ENCODE results near the gene MEG3.

Gene MEG3

DNA sequence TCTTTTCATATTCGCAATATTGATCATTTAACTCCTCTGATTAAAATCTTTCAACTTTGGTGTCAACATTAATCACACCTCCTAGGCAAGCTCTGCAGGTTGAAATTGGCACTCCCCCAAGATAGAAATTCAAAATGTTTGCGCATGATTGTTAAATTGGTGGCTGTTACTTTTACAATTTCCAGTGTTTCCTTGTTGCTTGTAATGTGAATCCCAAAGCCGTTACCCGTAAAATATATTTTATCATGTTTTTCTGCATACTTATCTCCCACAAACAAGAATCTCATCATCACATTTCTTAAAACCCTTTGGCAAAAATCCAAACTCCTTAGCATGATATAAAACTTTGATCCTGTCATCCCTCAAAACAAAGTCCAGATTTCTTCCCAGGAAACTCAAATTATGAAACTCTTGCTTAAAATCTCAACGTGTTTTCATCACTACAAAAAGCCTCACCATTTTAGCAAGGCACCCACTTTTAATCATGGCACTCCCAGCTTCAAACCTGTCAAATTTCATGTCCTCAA is 62.9 kb downstream of the MEG3 start:
- Histone ChIP-seq H3K4me3 (no peak overlapping the region), H3K27ac (no peak overlapping the region)

DNA sequence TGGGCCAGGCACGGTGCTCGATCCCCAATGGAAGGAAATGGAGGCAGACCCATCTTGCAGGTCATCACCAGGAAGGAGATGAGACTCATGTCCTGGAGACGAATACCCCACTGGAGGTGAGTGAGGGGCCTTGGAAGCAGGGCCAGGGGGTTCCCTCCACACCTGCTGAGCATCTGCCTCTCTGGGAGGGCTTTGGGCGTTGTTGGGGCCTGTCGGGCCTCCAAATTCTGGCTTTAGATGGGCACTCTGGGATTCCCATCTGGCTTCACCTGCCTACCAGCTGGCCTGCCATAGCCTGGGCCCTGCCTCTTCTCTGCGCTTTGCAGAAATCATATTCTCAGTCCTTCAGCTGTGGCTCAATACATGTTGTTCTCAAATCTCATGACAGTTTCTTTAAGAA is 63.7 kb downstream of the MEG3 start:
- H3K4me3 ChIP-seq = no peak overlapping the region
- peak overlapping the region in 1 of 21 experiments; percentile 30 for H3K27ac ChIP-seq

DNA sequence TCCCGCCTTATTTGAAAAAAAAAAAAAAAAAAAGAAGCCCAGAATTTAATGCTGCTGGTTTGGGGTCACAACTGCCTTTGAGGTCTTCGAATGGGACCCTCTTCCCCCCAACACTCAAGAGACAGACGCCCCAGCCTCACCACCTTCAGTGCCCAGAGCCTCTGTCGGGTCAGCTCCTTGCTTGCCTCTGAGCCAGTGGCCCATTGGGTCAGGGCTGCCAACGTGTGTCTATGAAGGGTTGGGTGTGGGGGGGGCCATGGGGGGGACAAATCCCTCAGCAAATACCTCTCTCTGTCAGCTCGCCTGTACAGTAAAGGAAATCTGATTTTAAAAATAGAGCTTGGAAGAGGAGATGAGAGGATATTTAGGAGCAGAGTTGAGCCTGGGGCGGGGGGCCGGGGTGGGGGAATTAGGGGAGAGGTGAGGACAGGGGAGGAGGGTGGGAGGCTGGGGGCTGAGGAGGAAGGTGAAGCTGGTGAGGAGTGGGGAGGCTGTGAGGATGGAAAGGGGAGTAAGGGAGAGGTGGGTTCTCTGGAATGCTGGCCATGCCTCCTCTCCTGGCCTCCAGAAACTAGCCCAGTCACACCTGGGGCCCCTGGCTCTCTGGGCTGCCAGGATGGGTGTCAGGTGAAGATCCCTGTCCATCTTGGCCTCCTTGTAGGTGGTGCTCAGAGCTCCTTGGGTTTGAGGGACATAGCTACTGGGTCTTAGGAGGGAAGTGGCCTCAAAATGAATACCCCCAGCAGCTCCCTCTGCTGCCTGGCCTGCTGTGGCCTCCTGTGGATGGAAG is 64.3 kb downstream of the MEG3 start:
- no peak overlapping the region for H3K27ac ChIP-seq
- no peak overlapping the region for H3K4me3 ChIP-seq

DNA sequence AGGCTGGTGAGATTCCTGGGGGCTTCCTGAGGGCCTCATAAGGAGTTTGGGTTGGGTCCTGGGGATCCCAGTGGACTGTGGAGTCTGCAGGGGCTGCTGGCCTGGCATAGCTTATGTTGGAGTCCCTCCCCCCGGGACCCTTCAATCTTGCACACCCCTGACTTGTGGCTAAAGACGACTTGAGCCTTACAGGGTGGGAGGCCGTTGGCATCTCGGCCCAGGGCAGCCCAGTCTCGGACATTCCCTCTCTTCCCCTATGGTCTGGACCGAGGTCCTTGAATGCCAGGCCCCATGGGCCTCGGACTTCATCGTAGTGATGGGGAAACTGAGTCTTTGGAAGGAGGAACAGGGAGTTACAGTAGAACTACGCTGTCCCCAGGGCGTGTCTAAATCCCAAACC is 65.1 kb downstream of the MEG3 start:
- H3K27ac ChIP-seq = no peak overlapping the region
- no peak overlapping the region for H3K4me3 ChIP-seq

DNA sequence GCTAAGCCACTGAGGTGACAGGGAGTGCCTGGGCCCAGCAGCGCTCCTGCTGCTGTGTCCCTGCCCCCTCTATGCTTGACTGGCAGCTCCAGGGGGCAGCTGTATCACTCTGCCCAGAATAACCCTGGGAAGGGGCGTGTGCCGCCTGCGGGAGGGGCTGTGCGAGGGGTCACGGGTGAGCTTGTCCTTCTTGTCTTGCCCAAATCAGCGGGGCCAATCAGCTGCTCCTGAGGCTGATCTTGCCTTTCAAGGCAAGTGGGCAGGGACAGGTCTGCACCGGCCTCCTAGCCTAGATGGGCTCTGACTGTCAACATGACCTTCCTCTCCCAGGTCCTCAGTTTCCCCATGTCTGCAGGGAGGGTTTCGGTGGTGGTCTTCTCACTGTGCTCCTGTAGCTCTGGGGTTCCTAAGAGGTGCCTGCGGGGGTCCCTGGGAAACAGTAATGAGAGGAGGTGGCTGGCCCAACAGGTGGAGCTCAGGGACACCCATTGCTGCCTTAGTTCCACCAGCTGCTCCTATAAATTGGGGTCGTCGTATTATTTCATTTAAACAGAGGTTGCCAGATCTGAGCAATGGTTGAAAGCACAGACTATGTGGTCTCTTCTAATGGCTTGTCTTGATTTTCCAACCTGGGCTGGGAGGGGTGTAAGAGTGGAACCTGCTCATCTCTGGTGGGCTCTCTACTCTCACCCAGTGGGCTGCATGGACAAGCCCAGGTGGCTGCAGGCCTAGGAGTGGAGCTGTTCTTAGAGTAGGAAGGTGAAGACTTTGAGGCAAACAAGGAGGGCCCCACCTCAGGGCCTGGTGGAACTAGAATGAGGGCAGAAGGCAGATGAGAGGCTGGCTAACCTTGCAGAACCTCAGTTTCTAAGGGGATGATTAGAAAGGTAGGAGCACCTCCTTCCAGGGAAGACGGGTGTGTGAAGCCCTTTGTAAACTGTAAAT is 65.9 kb downstream of the MEG3 start:
- Histone ChIP-seq H3K4me3 (no peak overlapping the region), H3K27ac (no peak overlapping the region)

DNA sequence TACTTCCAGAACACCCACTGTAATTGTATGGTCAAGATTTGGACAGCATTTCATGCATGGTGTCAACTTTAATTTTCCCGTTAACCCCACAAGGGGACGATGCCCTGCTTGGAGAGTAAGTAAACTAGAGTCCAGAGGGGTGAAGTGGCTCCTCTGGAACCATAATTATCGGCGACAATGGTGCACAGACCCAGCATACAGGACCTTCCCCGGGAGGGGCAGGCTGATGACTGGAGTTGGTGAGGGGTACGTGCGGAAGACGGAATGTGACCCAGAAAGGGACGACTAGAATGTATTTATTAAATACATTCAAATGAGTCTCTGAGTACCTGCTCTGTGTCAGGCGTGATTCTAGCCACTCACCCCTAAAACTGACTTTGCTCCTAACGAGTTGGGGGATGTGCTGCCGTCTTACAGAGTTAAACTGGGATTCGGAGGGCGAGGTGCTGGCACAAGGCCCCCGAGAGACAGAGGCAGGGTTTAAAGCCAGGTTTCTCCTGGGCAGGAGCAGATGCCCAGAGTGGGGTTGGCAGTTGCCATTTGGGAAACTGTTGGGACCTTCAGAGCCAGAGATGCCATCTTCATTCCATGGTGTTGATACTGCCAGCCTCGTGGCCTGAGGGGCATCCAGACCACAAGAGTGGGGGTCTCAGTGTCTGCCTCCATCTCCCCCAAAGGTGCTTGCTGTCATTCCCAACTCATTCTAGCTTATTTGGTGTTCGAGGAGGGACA is 66.7 kb downstream of the MEG3 start:
- H3K4me3 ChIP-seq = no peak overlapping the region
- no peak overlapping the region for H3K27ac ChIP-seq

DNA sequence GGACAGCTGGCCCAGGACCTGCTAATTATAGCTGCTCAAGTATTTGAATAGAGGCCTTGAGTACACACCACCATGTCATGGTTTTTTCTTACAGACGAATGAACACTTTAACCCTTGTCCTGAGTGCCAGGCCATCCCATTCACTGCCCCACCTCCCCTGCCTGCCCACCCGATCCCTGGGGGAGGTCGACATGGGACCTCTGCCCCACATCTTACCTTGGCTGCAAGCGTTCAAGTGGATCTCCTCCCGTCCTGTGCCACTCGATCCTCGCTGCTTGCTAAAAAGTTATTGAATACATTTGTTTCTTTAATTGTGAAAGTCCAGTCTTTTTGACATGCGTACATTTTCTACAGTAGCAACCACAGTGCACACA is 67.3 kb downstream of the MEG3 start:
- Histone ChIP-seq H3K27ac (no peak overlapping the region), H3K4me3 (no peak overlapping the region)

DNA sequence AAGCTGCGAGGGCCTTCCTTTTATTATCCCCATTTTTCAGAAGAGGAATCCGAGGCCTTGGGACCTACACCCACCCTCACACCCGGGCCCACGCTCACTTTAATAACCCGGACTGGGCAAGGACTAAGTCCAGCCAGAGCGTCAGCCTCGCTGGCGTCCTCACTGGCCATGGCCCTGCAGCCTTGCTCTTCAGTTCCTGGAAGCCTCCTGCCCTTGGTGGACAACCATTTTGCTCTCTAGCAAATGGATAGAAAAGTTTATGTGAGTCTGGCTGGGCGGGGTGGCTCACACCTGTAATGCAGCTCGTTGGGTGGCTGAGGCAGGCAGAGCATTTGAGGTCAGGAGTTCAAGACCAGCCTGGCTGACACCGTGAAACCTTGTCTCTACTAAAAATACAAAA is 67.8 kb downstream of the MEG3 start:
- no peak overlapping the region for H3K27ac ChIP-seq
- H3K4me3 ChIP-seq = no peak overlapping the region

DNA sequence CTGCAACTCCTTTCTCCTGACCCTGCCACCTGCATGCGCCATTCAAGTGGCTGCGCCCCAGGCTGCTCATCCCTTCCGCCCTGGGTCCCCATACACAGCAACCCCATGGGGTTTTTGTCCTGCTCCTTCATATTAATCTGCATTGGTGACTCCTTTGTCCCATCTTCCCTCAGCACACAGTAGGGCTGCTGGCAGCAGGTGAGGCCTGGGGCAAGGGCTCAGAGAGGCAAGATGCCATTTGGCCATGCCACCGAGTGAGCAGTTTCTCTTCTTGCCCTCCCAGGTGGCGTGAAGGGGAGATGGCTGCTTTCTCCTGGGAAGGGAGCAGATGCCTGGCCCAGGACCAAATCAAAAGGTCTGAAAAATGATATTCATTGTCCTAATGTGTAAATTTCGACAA is 68.5 kb downstream of the MEG3 start:
- H3K27ac ChIP-seq = no peak overlapping the region

DNA sequence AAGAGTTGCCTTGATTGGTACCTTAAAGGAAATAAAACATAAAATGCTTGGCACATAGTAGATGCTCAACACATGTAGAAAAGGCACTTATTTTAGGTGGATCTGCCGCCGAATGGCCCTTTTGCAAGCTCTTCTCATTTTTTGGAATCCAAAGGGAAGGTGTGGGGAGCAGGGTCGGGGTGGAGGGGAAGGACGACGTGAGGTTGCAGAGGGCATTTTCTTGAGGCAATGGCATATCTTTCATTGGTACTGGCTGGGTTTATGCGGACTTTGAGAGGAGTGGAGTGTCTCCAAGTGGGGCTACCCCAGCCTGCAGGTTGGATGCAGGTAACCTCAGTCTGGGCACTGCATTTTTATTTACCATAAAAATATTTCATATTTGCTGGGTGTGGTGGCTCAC is 69.5 kb downstream of the MEG3 start:
- no peak overlapping the region for H3K4me3 ChIP-seq
- H3K27ac ChIP-seq = no peak overlapping the region

More for the DNA sequence above, 68.5 kb downstream of the MEG3 start:
- H3K4me3 ChIP-seq = no peak overlapping the region

DNA sequence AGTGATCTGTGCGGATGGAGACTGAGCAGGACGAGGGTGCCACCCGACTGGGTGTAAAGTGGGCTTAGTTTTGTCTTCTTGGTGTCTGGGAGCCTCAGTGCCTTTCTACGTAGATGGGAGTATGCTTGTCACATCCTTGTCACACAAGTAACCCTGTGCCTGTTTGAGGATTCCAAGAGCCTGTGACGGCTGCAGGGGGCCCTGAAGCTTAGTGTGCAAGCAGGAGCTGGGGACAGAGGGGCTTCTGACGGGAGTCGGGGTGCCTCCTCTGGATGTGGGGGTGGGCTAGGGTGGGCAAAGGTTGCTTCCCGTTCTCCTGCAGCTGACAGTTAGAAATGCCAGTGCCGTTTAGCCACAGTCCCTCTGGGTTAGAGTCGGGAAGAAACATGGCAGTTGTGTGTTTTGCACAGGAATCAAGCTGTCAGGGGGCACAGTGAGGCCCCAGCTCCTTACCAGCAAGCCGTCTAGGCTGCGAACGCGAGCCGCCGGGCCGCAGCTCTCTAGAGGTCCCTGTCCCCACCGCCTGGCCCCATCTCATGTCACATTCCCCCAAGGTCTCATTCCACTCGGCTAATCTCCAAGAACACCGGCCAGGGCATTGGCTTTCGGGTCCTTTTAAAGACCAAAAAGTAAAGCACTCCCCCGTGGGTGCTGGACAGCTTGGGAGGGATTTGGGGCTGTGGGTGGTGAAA is 70.6 kb downstream of the MEG3 start:
- Histone ChIP-seq H3K27ac (no peak overlapping the region), H3K4me3 (no peak overlapping the region)

DNA sequence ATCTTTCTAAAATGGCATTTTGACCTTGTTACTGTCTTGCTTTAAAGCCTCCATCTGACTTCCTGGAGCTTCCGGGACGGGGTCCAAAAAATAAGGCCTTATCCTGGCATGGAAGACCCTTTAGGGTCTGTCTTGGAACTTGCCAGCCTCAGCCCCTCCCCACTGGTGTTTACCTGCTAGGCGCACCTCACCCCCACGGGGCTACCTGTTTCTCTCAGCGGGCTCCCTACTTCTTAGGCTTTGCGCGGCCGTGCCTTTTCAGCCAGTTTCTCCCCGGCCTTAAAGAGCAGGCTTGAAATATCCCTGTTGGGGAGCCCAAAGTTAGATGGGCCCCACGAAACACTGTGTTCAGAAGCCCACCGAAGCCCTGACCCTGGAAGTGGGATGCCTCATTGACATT is 72.5 kb downstream of the MEG3 start:
- H3K27ac ChIP-seq = no peak overlapping the region
- H3K4me3 ChIP-seq = no peak overlapping the region

DNA sequence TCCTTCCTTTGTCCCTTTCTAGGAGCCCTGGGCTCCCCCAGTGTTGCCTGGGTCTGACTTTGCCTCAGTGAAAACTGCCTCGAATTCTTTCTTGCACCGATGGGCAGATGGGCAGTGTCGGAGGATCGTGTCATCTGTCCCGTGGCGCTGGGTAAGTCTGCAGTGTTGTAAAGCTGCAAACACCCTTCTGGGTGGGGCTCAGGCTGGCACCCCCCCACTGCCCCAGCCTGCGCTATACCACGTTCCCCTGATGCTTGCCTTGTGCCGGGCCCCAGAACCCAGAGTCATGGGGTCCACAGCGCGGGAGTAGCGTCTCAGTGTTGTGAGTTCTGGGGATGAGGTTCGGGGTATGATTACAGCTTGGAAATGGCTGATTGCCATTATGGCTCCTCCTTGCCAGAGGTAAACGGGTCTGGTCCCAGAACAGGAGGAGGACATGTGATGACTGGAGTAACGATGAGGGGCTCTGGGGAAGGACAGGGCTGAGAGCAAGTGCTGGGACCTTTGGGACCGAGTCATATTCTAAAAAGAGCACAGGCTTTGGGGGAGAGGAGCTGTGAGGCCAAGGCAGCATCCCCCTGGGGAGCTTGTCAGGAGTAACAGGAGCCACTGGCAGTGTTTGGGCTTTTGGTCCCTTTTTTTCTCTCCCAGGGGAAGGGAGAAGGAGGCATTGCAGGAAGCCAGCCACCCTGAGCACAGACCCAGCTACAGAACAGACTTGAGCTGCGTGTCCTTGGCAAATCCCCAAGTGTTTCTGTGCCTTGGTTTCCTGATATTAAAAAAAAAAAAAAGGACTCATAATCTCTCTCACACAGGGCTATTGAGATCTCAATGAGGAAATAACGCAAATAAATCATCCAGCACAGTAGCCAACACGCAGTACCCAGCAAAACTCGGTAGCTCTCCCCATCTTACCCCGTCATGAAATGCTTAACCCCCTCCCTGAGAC is 73.3 kb downstream of the MEG3 start:
- no peak overlapping the region for H3K4me3 ChIP-seq
- no peak overlapping the region for H3K27ac ChIP-seq

DNA sequence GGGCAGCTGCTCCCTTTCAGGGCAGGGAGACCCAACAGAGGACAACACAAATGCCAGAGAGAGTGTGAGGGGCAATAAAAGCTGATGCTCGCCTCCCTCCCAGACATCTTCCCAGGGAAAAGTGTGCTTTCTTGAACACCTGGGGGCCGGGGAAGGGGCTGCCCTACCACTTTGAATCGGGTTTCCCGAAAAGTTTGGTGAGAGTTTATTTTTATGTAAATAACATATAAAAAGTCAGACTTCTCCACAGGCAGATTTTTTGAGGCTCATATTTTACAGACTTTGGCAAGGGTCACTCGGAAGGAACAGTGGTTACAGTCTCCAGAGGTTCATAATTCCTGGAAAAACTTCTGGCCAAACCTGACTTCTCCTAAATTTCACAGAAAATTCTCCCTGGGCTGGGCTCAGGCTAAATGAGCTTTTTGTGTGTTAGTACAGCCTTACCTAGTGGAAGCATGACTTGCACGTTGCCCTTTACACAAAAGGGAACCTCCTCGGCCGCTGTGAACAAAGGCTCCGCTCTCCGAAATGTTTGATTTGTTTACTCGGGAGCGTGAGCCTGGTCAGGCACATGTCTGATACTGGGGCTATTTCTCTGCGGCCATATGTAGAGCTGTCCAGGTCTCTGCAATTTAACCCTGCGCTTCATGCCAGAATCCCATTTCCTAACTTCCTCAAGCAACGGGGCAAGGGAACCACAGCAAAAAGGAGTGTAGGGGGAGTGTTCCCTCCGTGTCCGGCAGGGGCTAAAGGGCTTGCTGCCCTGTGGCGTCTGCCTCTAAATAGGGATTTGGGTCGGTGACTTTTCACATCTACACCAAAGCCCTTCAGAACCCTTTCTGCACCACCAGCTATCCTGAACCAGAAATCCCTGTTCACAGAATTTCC is 74.2 kb downstream of the MEG3 start:
- H3K27ac ChIP-seq = no peak overlapping the region
- no peak overlapping the region for H3K4me3 ChIP-seq

DNA sequence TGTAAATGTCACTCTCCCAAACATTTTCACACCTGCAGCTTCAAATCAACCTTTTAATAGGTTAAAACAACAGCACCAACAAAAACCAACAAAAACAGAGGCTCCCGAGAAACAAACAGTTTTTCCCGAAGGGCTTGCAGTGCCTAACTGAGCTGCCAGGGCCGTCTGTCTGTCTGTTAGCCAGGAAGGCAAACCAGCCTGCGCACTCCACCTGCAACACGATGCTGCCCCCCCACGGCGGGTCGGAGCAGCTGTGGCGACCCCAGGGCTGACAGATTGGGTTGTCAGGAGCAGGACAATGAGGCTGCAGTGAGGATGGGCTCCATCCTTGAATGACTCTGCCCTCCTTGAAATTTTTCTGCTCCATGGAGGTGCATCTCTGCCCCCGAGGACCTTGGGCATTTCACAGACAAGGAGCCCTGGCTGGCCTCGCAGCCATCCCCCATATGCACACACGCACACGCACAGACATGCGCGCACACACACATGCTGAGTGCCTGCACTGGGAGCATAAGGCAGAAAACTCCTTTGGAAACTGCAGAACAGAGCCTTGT is 75.0 kb downstream of the MEG3 start:
- H3K4me3 ChIP-seq = no peak overlapping the region

DNA sequence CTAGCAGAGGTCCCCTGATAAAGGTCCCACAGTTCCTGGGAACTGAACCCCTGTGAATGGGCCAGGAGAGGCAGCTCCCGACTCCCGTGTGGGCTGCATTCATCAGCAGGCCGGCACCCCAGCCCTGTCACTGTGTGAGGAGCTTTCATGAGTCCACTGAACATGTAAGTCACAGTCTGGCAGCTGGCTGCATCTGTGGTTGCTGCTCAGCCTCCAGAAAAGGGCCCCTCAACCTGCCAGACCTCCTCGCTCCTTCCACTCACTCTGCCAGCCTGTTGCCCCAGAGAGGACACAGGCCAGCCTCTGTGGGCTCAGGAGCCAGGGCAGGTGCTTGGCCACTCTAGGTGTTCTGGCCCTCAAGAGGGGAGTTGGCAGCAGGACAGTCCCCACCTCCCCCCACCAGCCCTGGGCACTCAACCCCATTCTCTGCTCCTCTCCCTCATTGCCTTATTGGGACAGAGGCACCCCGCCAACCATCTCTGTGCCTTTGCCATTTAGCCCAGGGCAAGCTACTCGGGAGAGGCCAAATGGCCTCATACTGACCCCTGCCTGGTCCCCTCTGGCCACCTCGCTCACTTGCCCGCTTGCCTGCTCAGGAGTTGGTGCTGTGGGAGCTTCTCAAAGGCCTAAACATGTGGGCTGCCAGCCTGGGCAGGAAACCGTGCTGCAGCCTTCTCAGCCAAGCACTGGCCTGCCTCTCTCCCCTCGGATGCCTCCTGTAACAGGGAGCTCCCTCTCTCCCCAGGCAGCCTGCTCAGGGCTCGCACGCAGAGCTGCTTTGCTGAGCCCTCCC is 75.7 kb downstream of the MEG3 start:
- Histone ChIP-seq H3K4me3 (no peak overlapping the region), H3K27ac (no peak overlapping the region)

More for the DNA sequence above, 75.0 kb downstream of the MEG3 start:
- no peak overlapping the region for H3K27ac ChIP-seq
